Stimulated activated CD4-positive, alpha-beta T cell treated with anti-CD3 and anti-CD28 coated beads, Interleukin-2, amount 100 ng/mL, for 24 hours (primary cell): Measurements from ENCODE around the gene ITGB5.

Experiments
- DNase-seq, 2 donors: peaks; one replicate each; pipeline ENCODE4 v3.0.0-alpha.2; 2020

The ITGB5 gene

DNA sequence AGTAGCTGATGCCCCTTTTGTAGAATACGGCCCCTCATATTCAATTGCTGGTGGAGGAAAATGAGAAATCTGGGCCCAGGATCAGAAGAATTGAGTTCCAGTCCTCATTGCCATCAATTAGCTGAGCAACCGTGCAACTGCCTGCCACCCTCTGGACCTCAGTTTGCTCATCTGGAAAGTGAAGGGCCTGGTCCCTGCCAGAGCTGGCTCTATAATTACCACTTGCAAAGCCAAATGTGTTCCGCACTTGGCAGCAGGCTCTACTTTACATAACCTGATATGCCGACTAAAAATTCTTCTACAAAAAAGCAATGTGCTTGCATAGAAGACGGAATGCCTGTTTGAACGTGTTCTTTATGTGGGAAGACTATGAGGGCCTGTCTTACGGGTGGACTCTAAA is 8.6 kb upstream of the ITGB5 start:
- no peak for DNase-seq

DNA sequence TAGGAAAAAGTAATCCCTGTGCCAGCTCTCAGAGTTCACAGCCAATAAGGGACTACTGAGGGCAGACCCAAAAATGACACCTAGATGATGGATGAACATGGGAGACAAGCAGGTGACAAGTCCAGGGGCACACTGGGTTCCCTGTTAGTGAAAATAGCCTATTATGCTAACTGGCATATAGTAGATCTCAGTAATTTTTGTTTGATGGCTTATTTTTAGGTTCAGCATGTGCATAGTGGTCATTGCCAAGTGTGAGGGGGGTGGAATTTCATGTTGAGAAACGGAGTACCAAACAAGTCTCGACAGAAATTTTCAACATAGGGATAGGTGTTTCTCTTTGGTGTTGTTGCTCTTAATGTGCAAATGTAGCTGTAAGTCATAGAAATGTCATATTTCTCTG is 6.4 kb upstream of the ITGB5 start:
- no peak for DNase-seq

DNA sequence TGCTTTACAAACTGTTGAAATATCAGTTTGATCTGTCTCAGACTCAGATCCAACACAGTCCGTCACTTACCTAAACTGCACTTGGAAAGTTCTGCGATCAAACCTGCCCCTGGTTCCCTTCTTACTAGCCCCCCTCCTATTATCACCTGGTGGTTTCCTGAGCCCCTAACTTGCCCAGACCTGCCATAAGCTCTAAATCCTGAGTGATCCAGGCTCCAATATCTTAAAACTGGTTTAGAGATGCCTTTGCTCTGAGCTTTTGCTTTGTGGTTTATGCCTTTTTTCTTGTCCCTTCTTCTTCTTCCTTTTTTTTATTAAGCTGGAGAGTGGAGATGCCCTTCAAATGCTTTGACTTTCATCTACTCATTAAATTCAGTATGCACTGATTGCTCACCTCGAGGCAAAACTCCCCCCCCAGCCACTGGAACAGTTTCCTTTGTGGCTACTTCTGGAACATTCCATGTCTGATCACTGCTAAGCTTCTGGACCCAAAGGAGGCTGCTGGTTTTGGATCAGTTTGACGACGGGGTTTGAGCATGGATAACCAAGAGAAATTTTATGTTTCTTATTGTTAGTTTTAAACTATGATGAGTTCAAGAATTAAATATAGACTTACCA is 3.5 kb upstream of the ITGB5 start:
- DNase-seq: no peak

DNA sequence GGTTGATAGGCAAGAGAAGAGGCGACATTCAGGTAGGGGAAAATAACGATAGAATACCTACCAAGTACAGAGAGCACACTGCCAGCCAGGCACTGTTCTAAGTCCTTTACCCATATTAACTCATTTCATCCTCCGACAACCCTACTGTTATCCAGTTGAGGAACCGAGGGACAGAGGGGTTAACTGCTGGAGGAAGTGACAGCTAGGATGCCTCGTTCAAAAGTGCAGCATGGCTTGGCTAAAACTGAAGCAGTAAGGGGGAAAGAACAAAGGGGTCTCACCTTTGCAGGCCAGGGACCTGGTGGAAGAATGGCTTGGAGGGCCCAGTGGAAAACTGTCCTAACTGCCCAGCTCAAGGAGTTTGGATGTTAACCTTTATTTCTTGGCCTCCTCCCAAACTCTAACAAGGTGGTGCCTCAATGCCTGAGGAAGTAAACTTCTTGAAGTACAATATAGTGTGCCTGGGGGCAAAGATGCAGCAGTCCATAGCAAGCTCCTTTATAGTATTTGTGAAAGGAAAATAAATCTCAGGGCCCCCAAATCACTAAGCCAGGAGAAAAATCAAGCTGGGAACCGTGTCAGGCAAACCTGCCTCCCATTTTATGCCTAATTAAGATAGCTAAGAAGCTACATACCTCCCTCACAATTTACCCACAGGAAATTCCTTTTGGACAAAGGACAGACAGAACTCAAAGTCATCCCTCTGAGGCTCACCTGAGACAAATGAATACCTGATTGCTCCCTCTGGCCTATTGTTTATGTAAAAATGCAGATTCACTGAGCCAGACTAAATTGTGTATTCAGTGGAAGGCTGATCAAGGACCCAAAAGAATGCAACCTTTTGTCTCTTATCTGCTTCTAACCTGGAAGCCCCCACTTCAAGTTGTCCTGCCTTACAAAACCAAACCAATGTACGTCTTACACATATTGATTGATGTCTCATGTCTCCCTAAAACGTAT is 1.6 kb upstream of the ITGB5 start:
- DNase-seq: no peak

DNA sequence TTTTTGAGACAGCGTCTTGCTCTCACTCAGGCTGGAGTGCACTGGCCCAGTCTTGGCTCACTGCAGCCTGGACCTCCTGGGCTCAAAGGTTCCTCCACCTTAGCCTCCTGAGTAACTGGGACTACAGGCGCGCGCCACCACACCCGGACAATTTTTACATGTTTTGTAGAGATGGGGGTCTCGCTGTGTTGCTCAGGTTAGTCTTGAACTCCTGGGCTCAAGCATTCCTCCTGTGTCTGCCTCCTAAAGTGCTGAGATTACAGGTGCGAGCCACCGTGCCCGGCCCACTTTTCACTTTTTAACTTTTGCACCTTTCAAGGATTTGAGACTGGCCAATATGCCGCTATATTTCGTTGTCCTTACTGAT is 750 bp upstream of the ITGB5 start:
- DNase-seq: no peak

DNA sequence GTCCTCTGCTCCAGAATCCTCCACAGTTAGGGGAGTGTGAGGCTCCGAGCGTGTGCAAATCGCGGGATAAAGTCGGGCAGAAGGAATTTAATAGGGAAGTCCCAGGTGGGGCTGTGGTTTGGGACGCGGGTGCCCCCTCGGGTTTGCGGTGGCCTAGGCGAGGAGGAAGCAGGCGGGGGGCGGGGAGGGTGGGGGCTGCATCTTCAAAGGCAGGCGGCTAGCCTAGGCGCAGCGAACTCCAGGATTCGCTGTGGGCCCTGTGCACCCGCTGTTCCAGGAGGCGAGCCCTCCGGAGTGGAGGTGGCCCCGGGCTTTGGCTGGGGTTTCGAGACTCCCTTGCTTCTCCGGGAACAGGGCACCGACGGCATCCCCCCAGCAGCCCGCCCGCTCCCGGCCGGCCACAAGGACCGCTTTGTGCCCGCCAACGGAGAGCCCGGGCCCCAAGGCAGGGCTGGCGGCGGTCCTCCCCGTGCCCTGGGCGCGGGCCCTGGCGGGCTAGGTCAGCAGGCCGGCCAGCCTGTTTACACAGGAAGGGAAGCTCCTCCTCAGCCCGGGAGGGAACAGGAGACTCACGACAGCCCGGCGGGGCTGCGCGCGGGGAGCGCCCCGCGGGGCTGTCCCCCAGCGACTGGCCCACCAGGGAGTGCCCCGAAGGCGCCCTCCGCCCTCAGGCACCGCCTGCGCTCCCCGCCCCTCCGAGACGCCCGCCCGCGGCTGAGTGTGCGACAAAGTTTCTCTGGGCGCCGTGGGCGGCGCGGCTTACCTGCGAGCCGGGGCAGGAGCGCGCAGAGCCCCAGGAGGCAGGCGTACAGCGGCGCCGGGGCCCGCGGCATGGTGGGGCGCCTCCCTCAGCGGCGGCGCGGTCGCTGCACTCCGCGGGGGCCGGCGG is 753 bp downstream of the ITGB5 start:
- DNase-seq: peak; percentile 26 to 60

DNA sequence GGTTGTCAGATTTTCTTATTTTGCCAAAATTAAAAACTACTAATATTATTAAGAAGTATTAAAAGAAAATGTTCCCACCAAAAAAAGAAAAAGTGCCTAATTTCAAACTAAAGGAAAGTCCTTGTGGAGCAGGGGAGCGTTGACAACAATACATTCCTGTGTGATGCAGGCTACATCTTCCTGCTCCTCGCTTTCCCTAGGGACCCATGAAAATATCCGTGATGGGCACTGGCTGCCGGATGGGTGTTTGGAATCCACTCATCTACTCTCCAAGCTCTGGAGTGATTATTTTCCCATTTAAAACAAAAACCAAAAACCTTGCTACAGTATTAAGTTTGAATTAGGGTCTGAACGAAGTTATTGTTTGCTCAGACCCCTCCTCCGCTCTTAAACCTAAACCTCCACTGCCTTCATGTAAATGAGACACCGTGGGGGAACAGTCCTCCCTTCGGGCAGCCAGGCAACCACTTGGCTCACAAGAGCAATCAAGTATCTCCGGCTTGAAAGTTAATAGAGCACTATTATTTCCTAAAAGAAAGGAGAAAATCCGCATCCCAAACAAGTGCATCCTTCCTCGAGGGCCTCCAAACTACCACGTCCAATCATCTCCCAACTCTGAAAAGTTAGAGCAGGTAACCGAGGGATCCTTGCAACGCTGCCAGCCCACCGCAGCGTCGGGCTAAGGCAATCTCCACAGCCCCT is 1.5 kb downstream of the ITGB5 start:
- DNase-seq: no peak

DNA sequence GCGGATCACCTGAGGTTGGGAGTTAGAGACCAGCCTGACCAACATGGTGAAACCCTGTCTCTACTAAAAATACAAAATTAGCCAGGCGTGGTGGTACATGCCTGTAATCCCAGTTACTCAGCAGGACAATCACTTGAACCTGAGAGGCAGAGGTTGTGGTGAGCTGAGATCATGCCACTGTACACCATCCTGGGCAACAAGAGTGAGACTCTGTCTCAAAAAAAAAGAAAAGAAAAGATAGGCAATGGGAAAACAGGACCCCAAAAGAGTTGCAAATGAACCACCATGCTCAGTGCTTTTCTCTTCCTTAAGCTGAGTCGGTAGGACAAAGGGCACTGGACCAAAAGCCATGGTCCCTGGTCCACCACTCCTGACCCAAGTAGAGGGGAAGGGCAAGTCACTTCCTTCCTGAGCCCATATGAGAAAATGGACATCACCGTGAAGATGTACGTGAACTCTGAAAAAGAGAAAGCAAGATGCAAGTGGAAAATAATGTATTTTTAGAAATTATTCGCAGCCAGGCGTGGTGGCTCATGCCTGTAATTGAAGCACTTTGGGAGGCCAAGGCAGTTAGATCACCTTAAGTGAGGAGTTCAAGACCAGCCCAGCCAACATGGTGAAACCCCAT is 2.6 kb downstream of the ITGB5 start:
- DNase-seq: no peak

DNA sequence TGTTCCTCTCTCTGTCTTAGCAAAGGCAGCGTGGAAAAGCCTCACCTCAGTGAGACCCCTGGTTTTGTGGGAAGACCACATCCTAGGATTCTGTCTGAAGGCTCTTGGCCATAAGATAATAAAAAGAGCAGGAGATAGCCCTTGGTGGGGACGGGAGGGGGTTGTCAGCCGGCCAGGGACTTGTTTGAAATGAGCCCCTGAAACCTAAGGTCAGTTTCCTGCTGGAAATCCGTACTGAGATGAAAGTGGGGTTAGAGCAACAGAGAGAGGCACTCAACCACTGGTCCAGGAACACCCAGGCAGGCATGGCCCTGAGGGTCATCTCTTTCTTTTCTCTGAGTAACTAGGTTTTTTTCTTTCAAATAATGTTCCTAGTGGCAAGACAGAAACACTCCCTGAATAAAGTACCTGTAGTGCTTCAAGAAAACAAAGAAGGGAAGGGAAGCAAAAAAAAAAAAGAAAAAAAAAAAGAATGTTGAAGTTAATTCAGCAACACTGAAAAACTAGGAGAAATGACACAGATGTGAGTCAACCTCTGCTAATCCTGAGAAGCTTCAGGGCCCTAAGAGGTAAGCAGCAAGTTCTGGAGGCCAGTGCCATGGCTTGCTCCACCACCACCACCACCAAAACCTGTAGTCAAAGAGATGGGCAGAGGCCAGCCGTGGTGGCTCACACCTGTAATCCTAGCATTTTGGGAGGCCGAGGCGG is 3.2 kb downstream of the ITGB5 start:
- no peak for DNase-seq

DNA sequence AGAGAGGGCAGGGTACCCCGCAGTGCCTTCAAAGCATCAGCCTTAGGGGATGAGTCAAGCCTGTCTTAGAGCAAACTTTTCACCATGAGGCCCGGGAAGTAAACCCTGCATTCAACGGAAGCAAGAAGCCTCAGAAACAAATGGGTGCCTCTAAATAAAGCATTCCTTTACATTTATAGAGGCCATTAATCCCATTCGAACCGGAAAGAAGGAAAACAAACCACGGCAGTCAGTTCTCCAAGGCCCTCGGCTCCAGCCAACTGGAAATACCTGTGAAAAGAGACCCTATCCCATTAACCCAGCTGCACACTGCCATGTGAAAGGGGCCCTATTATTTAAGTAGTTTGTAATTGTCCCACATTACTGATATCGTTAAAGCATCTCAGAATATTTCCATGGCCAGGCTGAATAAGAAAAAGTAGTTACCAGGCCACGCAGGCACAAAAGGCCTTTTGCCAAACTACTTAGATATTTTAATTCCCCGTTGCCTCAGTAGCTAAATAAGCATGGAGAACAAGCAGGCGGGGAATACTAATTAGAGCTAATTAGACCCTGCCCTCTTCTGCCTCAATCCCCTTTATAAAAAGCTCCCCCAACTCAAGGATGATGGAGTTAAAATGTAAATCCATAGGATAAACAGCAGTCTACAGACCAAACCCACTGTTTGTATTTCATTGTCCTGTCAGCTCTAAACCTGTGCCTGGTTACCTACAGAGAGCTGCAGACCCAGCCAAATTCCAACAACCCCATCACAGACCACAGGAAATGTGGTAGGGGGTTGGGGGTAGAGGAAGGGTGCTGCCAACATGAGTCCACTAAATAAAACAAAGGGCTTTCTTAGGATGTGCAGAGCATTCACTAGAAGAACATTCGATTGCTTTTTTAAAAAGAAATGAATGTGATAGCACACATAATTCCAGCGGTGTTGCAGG is 4.1 kb downstream of the ITGB5 start:
- DNase-seq: no peak

DNA sequence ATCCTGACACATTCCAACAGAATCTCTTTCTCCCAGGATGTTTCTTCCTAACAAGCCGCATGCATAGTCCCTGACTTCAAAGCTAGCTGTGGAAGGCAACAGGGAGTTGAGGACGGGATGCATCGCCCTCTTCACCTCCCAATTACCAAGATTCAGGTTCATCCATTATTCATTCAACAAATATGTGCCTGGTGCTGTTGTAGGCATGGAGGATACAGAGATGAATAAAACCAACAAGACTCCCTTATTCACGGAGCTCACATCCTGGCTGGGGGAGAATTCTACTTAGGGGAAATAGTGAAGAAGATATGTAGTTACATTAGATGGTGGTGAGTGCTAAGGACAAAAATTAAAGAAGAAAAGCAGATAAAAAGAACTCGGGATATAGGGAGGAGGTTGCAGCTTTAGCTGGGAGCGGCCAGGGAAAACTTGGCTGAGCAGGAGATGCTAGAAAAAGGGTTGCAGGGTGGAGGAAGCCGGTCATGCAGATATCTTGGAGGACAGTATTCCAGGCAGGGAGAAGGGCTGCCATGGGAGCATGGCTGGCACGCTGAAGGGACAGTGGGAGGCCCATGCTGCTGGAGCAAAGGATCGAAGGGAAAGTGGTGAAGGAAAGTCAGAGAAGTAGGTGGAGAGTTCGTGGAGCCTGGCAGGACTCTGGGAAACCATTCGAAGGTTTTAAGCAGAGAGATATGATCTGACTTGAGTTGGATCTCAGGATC is 5.0 kb downstream of the ITGB5 start:
- no peak for DNase-seq

DNA sequence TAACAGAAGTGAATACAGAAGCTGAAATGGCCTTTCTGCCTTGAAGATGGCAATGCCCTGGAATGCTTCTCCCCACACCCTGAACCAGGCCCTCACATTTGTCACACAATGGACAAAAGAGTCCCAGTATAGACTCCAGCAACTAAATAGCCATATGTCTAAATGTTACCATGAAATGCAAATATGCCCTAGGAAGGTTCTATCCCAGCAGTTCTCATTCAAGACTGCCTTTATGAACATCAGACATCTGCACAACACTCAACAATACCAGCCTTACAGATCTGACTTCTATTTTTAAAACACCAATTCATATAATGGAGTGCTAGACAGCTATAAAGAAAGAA is 7.9 kb downstream of the ITGB5 start:
- DNase-seq: no peak

DNA sequence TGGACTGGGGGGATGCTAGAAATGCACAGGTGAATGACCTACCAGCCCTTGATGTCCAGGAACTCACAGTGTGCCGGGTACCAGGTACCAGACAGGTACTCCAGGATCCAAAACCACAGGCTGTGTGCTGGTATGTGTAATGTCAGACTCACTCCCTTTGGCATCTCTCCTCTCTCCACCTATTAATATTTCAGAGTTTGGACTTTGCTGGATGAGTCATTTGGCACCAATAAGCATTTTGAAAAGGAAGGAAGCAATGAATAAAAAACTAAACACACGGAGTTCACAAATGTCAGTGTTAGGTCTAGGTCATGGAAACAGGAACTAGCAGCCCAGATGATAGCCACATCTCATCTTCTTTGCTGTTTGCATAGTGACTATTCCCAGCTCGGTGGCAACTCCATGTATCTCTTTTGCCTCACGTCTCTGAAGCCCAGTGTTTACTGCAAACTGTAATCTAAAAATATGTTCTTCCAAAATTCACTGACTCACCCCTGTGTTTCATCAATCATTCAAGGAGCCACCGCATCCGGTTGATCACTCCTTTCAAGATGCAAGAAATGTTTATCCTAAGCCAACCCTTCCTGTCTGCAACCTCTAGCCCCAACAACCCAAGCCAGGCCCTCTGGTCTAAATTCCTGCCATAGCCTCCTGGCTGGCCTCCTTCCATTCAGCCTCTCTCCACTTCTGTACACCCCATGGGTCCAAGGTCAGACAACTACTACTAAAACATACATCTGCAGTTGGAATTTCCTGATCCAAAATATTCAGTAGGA is 8.4 kb downstream of the ITGB5 start:
- peak in 1 of 2 donors; percentile 5 for DNase-seq

DNA sequence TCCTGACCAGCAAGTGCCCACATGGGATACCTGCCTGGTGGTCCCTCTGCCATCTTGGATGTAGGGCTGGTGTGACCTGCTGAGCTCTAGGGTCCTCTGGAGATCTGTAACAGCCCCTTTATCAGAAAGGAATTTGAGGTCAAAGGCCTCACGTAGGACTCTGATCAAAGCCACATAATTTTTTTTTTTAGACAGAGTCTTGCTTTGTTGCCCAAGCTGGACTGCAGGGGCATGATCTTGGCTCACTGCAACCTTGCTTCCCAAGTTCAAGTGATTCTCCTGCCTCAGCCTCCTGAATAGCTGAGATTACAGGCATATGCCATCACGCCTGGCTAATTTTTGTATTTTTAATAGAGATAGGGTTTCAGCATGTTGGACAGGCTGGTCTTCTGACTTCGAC is 9.5 kb downstream of the ITGB5 start:
- DNase-seq: no peak

DNA sequence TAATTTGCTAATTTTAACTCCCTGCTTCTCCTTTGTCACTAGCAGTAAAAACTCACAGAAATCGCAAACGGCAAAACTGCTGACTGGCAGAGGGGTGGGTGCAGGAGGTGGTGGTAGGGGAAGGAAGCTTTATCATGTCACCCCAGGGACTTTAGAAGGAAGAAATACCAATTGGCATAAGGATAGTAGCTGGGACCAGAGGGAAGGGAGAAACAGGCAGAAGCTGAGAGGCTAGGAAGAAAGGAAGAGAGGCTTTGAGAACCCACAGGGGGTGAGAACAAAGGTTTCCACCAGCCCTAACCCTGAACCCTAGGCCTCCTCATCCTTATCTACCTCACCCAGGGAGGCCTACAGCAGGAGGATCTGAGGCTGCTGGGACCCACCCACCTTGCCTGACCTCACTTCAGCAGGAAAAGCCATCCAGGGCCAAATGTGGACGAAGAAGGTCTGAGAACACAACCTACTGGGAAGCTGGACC is 10.7 kb downstream of the ITGB5 start:
- no peak for DNase-seq

DNA sequence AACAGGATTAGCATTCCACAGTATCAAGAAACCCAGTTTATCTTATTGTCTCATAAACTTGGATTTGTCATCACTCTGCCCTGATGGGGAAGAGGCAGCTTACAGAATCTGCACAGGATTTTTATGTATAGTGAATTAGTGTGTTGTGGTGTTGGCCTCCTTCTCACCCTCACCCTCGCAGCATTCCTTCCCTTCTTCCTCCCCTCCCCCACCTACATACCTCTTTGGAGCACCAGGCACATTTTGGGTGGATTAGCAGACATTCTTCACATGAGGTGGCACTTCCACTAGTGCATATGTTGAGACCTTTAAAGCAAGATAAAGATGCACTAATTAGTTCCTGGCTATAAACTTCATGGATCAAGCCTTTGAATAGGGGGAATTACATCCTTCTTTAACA is 13.9 kb downstream of the ITGB5 start:
- DNase-seq: no peak

DNA sequence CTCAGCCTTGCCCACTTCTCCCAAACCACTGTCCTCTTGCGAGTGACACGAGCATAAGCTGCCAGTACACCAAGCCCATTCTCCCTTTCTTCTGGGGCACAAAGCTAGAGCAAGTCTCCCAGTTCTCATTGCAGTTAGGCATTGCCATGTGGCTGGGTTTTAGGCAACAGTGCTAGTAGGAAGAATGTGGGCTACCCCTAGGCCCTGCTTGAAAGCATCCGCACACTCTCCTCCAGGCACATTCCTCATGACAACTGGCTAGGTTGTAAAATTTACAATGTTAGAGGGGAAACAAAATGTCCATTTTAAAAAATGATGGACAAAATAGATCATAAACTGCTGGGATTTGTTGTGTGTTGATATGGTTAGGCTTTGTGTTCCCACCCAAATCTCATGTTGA is 19.7 kb downstream of the ITGB5 start:
- no peak for DNase-seq

DNA sequence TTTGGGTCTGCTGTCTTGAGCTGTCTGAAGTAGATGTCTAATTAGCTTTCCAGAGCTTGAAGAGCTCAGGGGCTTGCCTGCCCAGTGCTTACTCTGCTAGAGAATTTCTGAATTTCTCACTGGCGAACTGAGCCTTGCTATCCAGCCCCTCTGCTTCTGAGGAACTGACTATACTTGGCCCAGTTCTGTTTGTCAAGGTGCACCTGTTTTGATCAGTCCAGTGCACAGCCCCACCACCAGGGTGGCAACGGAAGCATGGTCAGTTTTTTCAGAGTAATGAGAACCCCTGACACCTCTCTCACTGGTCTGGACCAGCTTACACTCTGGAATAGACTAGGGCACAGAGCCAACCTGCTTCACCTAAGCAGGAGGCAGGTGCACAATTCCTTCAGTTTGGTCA is 25.2 kb downstream of the ITGB5 start:
- no peak for DNase-seq

DNA sequence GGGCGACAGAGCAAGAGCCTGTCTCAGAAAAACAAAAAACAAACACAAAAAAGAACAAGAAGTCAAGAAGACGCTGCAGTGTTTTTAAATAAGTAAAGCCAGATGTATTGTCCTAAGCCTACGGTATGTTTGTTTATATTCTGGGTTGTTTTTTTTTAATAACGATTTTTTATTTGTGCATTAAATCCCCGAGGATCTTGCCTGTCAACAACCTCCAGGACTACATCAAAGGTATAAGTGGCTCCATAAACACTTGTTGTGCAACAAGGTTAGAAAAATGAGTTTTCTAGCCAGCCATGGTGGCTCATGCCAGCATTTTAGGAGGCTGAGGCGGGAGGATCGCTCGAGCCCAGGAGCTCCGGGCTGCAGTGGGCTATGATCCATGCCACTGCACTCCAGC is 26.1 kb downstream of the ITGB5 start:
- DNase-seq: no peak
